Stomach smooth muscle (tissue), 2 donors: ENCODE measurements around the gene PTPN22.
"Not testable (repeated sequence)": the region's sequence is repeated elsewhere in the genome, so short reads cannot be mapped to it uniquely, and the experiment has no call there.

Experiments
- H3K27ac ChIP-seq: one replicate; pipeline ENCODE4 v1.7.0; 2013; ENCODE audit warnings: mild to moderate bottlenecking, low read length, inconsistent platforms
- H3K27me3 ChIP-seq, 2 donors: one replicate each; pipeline ENCODE4 v1.7.0; 2013; ENCODE audit warnings: low read length in 2 of 2; ENCODE audit not compliant: insufficient read depth in 2 of 2, control insufficient read depth in 1 of 2
- H3K36me3 ChIP-seq, 2 donors: one replicate each; pipeline ENCODE4 v1.7.0; 2013; ENCODE audit warnings: low read length in 2 of 2; ENCODE audit not compliant: control insufficient read depth in 2 of 2, insufficient read depth in 2 of 2
- H3K4me1 ChIP-seq: one replicate; pipeline ENCODE4 v1.7.0; 2013; ENCODE audit warnings: low read length; ENCODE audit not compliant: control insufficient read depth, insufficient read depth
- H3K4me3 ChIP-seq, 2 donors: one replicate each; pipeline ENCODE4 v1.7.0; 2013; ENCODE audit warnings: low read length in 2 of 2
- H3K9ac ChIP-seq, 2 donors: one replicate each; pipeline ENCODE4 v1.7.0; 2013; ENCODE audit warnings: low read length in 2 of 2, mild to moderate bottlenecking in 1 of 2
- H3K9me3 ChIP-seq, 2 donors: one replicate each; pipeline ENCODE4 v1.7.0; 2013; ENCODE audit warnings: low read length in 2 of 2; ENCODE audit not compliant: control insufficient read depth in 2 of 2
- donor health status: healthy.
- donor health status: Pancreatic carcinoma.

PTPN22 gene

GRCh38 chr1:113860891-113861290 lies 10.6 kb downstream of the PTPN22 start:
- no peaks in the 10 kb centered on the region for H3K9me3 ChIP-seq
- H3K4me1 ChIP-seq: no peaks in the 10 kb centered on the region
- no peak overlapping the region for H3K9ac ChIP-seq
- H3K27me3 ChIP-seq: no peaks in the 10 kb centered on the region
- H3K27ac ChIP-seq: no peak overlapping the region
- H3K4me3 ChIP-seq: no peak overlapping the region
- no peaks in the 10 kb centered on the region for H3K36me3 ChIP-seq

DNA sequence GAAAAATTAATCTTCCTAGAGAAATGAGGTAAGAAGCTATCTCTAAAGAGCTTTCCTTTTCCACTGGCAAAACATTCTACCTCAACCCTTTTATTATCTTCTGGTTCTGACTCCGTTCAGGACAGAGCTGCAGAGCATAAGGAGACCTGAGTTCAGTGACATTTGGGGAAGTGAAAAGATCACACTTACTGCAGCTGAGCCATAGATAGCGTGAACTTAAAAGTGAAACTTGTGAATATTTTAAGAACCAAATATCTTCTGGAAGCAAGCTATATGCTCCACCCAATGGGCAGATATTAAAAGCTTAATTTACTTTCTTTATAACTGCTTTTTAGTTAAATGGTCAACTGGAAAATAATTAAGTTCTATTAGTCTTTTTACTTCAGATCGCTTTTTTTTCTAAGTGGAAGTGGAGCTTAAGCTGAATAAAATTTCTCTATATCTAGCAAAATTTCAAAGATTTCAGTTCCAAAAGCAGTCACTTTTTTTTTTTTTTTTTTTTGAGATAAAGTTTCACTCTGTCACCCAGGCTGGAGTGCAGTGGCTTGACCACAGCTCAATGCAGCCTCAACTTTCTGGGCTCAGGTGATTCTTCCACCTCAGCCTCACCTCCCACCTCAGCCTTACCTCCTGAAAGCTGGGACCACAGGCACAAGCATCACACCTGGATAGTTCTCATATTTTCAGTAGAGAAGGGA lies 11.9 kb downstream of the PTPN22 start:
- no peaks in the 10 kb centered on the region for H3K9me3 ChIP-seq
- H3K4me3 ChIP-seq: no peak overlapping the region
- H3K4me1 ChIP-seq: no peaks in the 10 kb centered on the region
- no peaks in the 10 kb centered on the region for H3K27me3 ChIP-seq
- H3K27ac ChIP-seq: no peak overlapping the region
- no peak overlapping the region for H3K9ac ChIP-seq
- no peaks in the 10 kb centered on the region for H3K36me3 ChIP-seq

GRCh38 chr1:113858982-113859381 lies 12.5 kb downstream of the PTPN22 start:
- H3K36me3 ChIP-seq: no peaks in the 10 kb centered on the region
- H3K9ac ChIP-seq: no peak overlapping the region
- no peak overlapping the region for H3K27ac ChIP-seq

GRCh38 chr1:113858418-113858817 lies 13.1 kb downstream of the PTPN22 start:
- no peaks in the 10 kb centered on the region for H3K4me1 ChIP-seq
- H3K27ac ChIP-seq: no peak overlapping the region
- no peaks in the 10 kb centered on the region for H3K27me3 ChIP-seq
- H3K36me3 ChIP-seq: no peaks in the 10 kb centered on the region
- H3K9me3 ChIP-seq: no peaks in the 10 kb centered on the region
- no peak overlapping the region for H3K4me3 ChIP-seq
- H3K9ac ChIP-seq: no peak overlapping the region

More at GRCh38 chr1:113858982-113859381, 12.5 kb downstream of the PTPN22 start:
- Histone ChIP-seq H3K4me1 (no peaks in the 10 kb centered on the region), H3K4me3 (no peak overlapping the region), H3K9me3 (no peaks in the 10 kb centered on the region), H3K27me3 (no peaks in the 10 kb centered on the region)

DNA sequence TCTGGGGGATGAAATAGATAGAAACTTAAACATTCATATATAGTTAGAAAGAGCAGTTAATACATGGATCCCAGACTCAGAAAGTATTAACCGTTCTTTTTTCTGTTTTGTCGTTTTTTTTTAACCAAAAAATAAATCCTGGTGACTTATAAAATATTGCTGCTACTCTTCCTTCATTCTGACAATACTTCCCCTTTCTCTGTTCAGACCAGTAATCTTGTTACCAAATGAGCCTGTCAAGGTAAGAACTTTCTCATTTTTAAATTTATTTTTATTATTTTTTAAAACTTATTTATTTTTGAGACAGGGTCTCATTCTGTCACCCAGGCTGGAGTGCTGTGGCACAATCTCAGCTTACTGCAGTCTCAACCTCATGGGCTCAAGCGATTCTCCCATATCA lies 13.7 kb downstream of the PTPN22 start:
- Histone ChIP-seq H3K4me3 (no peak overlapping the region), H3K27ac (no peak overlapping the region), H3K9ac (no peak overlapping the region), H3K27me3 (no peaks in the 10 kb centered on the region), H3K36me3 (no peaks in the 10 kb centered on the region), H3K4me1 (no peaks in the 10 kb centered on the region), H3K9me3 (no peaks in the 10 kb centered on the region)

DNA sequence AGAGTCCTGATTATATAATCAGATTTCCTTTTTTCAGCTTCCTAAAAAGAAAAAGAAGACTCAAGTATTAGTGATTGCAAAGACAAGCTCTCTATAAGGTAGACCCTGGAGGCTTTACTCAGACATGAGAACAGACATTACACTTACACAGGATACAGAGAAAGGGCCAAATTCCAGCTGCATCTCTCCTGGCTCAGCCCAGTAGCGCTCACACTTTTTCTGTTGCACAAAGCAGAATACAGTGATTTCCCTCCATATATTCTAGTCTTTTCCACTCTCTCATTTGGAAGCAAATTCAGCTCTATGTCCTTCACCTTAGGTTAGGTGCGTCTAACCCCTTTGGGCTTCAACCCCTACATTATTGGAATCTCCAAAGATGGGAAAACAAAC lies 15.1 kb downstream of the PTPN22 start:
- Histone ChIP-seq H3K27ac (no peak overlapping the region), H3K36me3 (no peaks in the 10 kb centered on the region), H3K27me3 (no peaks in the 10 kb centered on the region), H3K4me3 (no peak overlapping the region), H3K9me3 (no peaks in the 10 kb centered on the region), H3K4me1 (no peaks in the 10 kb centered on the region), H3K9ac (no peak overlapping the region)

DNA sequence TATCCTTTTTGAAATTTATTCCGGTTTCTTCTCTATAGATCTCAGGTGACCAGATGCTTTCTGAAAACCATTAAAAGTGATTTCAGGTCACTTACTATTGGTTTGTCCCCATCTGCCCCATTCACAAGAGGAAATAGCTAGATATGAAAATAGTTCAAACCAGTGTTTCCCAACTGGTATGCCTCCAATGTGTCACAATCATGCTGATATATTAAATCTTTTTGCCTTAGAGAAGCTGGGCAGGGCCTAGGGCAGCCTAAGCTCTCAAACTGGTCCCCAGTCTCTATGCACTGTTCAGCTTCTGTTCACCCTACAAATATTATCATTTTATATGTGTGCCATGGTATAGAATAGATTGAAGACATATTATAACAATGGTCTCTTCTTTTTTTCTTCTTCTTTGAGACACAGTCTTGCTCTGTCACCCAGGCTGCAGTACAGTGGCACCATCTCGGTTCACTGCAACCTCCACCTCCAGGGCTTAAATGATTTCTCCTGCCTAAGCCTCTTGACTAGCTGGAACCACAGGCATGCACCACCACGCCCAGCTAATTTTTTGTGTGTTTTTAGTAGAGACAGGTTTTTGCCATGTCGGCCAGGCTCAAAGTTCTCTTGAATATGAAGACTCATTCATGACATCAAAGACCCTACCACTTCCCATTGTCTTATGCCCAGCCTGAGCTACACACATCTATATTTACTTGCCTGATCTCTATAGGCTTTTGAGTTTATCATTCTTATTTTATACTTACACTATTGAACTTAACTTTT lies 15.7 kb downstream of the PTPN22 start:
- no peak overlapping the region for H3K27ac ChIP-seq
- H3K9me3 ChIP-seq: no peaks in the 10 kb centered on the region
- no peak overlapping the region for H3K4me3 ChIP-seq
- no peaks in the 10 kb centered on the region for H3K36me3 ChIP-seq
- H3K9ac ChIP-seq: no peak overlapping the region
- H3K27me3 ChIP-seq: no peaks in the 10 kb centered on the region
- no peaks in the 10 kb centered on the region for H3K4me1 ChIP-seq

DNA sequence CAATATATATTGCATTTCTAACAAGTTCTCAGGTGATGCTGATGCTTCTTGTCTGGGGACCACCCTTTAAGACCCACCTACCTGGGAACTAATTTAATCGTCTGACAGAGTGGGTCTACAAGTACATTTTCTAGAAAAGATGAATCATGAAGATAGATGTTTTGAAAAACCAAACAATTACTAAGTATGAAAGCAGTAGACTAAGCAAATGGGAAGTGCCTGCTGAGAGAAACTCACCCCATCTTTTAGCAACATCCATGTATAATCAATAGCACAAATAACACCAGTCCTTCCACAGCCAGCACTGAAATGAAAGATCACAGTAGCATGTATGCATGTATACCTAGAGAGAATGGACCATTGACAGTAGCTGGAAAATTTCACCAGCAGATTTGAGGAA lies 17.3 kb downstream of the PTPN22 start:
- Histone ChIP-seq H3K27me3 (no peaks in the 10 kb centered on the region), H3K36me3 (no peaks in the 10 kb centered on the region), H3K4me1 (no peaks in the 10 kb centered on the region), H3K9me3 (no peaks in the 10 kb centered on the region), H3K9ac (no peak overlapping the region), H3K27ac (no peak overlapping the region), H3K4me3 (no peak overlapping the region)

DNA sequence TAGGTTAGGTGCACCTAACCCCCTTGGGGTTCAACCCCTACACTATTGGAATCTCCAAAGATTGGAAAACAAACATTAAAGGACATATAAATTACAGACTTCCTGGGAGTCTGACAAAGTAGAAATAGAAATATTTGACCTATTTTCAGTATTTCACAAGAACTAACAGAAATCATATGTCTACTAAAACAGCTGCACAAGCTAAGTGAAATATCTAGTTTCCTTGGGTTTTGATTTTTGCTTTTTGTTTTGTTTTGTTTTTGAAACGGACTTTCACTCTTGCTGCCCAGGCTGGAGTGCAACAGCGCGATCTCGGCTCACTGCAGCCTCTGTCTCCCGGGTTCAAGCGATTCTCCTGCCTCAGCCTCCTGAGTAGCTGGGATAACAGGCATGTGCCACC lies 18.8 kb downstream of the PTPN22 start:
- H3K27ac ChIP-seq, H3K4me3 ChIP-seq, H3K9me3 ChIP-seq, H3K9ac ChIP-seq, H3K4me1 ChIP-seq, H3K36me3 ChIP-seq, H3K27me3 ChIP-seq: not testable (repeated sequence)

DNA sequence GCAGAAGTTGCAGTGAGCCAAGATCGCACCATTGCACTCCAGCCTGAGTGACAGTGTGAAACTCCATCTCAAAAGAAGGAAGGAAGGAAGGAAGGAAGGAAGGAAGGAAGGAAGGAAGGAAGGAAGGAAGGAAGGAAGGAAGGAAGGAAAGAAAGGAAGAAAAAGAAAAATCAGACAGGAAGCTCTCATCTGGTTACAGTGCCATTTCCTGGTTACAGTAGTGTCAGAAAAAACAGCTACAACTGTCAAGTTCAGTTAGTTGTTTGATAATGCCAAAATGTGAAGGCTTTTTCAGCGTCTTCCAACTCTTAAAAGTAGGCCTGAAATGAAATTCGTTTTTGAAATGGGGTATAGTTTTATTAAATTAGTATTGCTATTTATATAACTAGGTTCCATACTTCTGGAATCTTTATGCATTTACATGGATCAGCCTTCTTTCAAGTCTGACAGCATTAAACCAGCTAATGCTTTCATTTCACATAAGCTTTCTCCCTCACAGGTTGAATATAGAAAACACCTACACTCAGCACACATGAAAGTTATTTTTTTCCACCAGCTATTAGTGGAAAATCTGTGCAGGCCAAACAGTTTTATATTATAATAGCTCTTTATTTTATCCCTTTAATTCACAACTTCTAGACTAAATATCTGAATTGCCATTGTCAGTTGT lies 21.2 kb downstream of the PTPN22 start:
- Histone ChIP-seq H3K27me3 (no peaks in the 10 kb centered on the region), H3K9ac (no peak overlapping the region), H3K4me1 (no peaks in the 10 kb centered on the region), H3K4me3 (no peak overlapping the region), H3K27ac (no peak overlapping the region), H3K9me3 (no peaks in the 10 kb centered on the region), H3K36me3 (no peaks in the 10 kb centered on the region)

DNA sequence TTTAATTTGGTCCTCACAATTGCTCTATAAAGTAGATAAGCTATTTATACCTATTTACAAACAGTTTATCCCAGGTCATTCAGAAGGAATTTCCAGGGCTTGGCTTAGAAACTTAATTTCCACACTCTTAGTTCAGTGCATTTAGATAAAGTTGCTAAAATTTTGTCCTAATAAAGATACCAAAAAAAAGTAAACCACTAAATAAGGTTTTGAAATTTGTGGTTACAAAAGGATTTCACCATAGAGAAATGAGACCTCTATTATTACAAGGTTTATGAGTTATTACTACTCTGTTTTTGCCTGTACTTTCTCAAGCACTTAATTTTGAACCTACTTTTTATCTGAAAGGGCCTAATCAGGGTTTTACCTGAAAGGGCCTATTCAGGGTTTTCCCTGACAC lies 22.4 kb downstream of the PTPN22 start:
- H3K9ac ChIP-seq: no peak overlapping the region
- H3K27me3 ChIP-seq: no peaks in the 10 kb centered on the region
- H3K27ac ChIP-seq: no peak overlapping the region
- no peaks in the 10 kb centered on the region for H3K9me3 ChIP-seq
- H3K4me1 ChIP-seq: no peaks in the 10 kb centered on the region
- H3K4me3 ChIP-seq: no peak overlapping the region
- H3K36me3 ChIP-seq: no peaks in the 10 kb centered on the region
